T-helper 17 cell (primary cell): ENCODE results near the gene TAF4B. TPM values are rescaled to one million over a fixed set of nuclear protein-coding genes. Genes with fewer than 3 reads are reported as not detected.
"Not testable (repeated sequence)": the region's sequence is repeated elsewhere in the genome, so short reads cannot be mapped to it uniquely, and the experiment has no call there.

Experiments
- ATAC-seq: fragments of 150-1000 bp; cut with Tn5 transposase; 2 replicates; pipeline ENCODE4 v1.10.0; 2021; ENCODE audit warnings: mild to moderate bottlenecking, moderate library complexity
- DNase-seq, 3 donors: peaks; one replicate each; pipeline versions ENCODE4 v3.0.0 to v3.0.0-alpha.2; 2020 to 2021
- H3K9me3 ChIP-seq: one replicate; pipeline ENCODE4 v1.7.0; 2013; ENCODE audit warnings: low read length, mild to moderate bottlenecking; ENCODE audit not compliant: control insufficient read depth, poor library complexity, severe bottlenecking
- H3K27ac Mint-ChIP-seq: one replicate; pipeline ENCODE4 v1.8.0; 2022; ENCODE audit warnings: mild to moderate bottlenecking, moderate library complexity, mixed read lengths
- H3K27me3 Mint-ChIP-seq: one replicate; pipeline ENCODE4 v1.8.0; 2022; ENCODE audit warnings: mixed read lengths
- H3K36me3 Mint-ChIP-seq: one replicate; pipeline ENCODE4 v1.8.0; 2022; ENCODE audit warnings: low read depth, mixed read lengths
- H3K4me1 Mint-ChIP-seq: one replicate; pipeline ENCODE4 v1.8.0; 2022; ENCODE audit warnings: mild to moderate bottlenecking, mixed read lengths
- H3K4me3 Mint-ChIP-seq: one replicate; pipeline ENCODE4 v1.8.0; 2022; ENCODE audit warnings: mild to moderate bottlenecking, moderate library complexity, mixed read lengths
- total RNA-seq, 4 donors: library from RNA in 2 of 4; stranded (reverse) in 2 of 4; gene quantifications; one replicate each; pipeline ENCODE4 v1.2.3 and lab custom pipeline; 2022 to 2026

The TAF4B gene
- total RNA-seq, 2 donors from 2014 or later: 9.2 to 10.4 TPM

- ATAC-seq (no peak), DNase-seq (no peak)
- H3K9me3 ChIP-seq: no peaks in the 10 kb centered on the region
- no peak overlapping the region for H3K27ac Mint-ChIP-seq
- peaks cover 2% of the 10 kb centered on the region for H3K4me1 Mint-ChIP-seq
- H3K27me3 Mint-ChIP-seq: no peaks in the 10 kb centered on the region
- H3K4me3 Mint-ChIP-seq: no peak overlapping the region
- H3K36me3 Mint-ChIP-seq: peaks cover 4% of the 10 kb centered on the region
These were observed 67.7 kb downstream of the TAF4B start for GRCh38 chr18:26293982-26294381.

- ATAC-seq: no peak
- peaks cover 2% of the 10 kb centered on the region for H3K4me1 Mint-ChIP-seq
- peaks cover 2% of the 10 kb centered on the region for H3K36me3 Mint-ChIP-seq
- H3K9me3 ChIP-seq: no peaks in the 10 kb centered on the region
- no peak for DNase-seq
- no peaks in the 10 kb centered on the region for H3K27me3 Mint-ChIP-seq
- H3K27ac Mint-ChIP-seq: no peak overlapping the region
- no peak overlapping the region for H3K4me3 Mint-ChIP-seq
These were observed 71.9 kb downstream of the TAF4B start for GRCh38 chr18:26298107-26298506.

- Mint-ChIP-seq H3K27ac (no peak overlapping the region), H3K4me1 (peaks cover 2% of the 10 kb centered on the region), H3K36me3 (no peaks in the 10 kb centered on the region), H3K4me3 (no peak overlapping the region), H3K27me3 (no peaks in the 10 kb centered on the region)
- ATAC-seq: no peak
- no peaks in the 10 kb centered on the region for H3K9me3 ChIP-seq
- DNase-seq: no peak
These were observed 75.4 kb downstream of the TAF4B start for GRCh38 chr18:26301681-26302080.

GRCh38 chr18:26303222-26303621 is 77.0 kb downstream of the TAF4B start:
- not testable (repeated sequence) for H3K27ac Mint-ChIP-seq, H3K4me1 Mint-ChIP-seq, ATAC-seq

GRCh38 chr18:26304511-26304910 is 78.3 kb downstream of the TAF4B start:
- Mint-ChIP-seq H3K4me1 (peaks cover 3% of the 10 kb centered on the region), H3K27me3 (no peaks in the 10 kb centered on the region), H3K36me3 (peaks cover 4% of the 10 kb centered on the region), H3K27ac (no peak overlapping the region), H3K4me3 (no peak overlapping the region)
- ATAC-seq (no peak), DNase-seq (no peak)
- no peaks in the 10 kb centered on the region for H3K9me3 ChIP-seq

More at GRCh38 chr18:26303222-26303621, 77.0 kb downstream of the TAF4B start:
- H3K36me3 Mint-ChIP-seq, DNase-seq, H3K27me3 Mint-ChIP-seq, H3K9me3 ChIP-seq, H3K4me3 Mint-ChIP-seq: not testable (repeated sequence)

- no peak for DNase-seq
- no peak overlapping the region for H3K27ac Mint-ChIP-seq
- no peaks in the 10 kb centered on the region for H3K9me3 ChIP-seq
- peaks cover 4% of the 10 kb centered on the region for H3K36me3 Mint-ChIP-seq
- ATAC-seq: no peak
- no peak overlapping the region for H3K4me3 Mint-ChIP-seq
- no peaks in the 10 kb centered on the region for H3K27me3 Mint-ChIP-seq
- peaks cover 5% of the 10 kb centered on the region for H3K4me1 Mint-ChIP-seq
These were observed 81.0 kb downstream of the TAF4B start for GRCh38 chr18:26307161-26307773.

- peaks cover 5% of the 10 kb centered on the region for H3K4me1 Mint-ChIP-seq
- no peak for ATAC-seq
- peaks cover 4% of the 10 kb centered on the region for H3K36me3 Mint-ChIP-seq
- no peak overlapping the region for H3K4me3 Mint-ChIP-seq
- no peaks in the 10 kb centered on the region for H3K27me3 Mint-ChIP-seq
- H3K27ac Mint-ChIP-seq: no peak overlapping the region
- no peak for DNase-seq
- H3K9me3 ChIP-seq: no peaks in the 10 kb centered on the region
These were observed 83.0 kb downstream of the TAF4B start for GRCh38 chr18:26309281-26309680.

- Mint-ChIP-seq H3K27me3 (no peaks in the 10 kb centered on the region), H3K27ac (no peak overlapping the region), H3K4me3 (no peak overlapping the region), H3K4me1 (peaks cover 5% of the 10 kb centered on the region), H3K36me3 (peaks cover 4% of the 10 kb centered on the region)
- ATAC-seq: no peak
- no peak for DNase-seq
- no peaks in the 10 kb centered on the region for H3K9me3 ChIP-seq
These were observed 86.0 kb downstream of the TAF4B start for GRCh38 chr18:26312199-26312598.

- Mint-ChIP-seq H3K36me3 (no peaks in the 10 kb centered on the region), H3K4me1 (no peaks in the 10 kb centered on the region), H3K27me3 (no peaks in the 10 kb centered on the region), H3K27ac (no peak overlapping the region), H3K4me3 (no peak overlapping the region)
- H3K9me3 ChIP-seq: no peaks in the 10 kb centered on the region
- ATAC-seq: no peak
- DNase-seq: no peak
These were observed 91.2 kb downstream of the TAF4B start for GRCh38 chr18:26317398-26317797.

GRCh38 chr18:26320686-26321085 is 94.4 kb downstream of the TAF4B start:
- H3K4me3 Mint-ChIP-seq: no peak overlapping the region
- H3K27me3 Mint-ChIP-seq: no peaks in the 10 kb centered on the region
- DNase-seq: no peak
- no peak for ATAC-seq
- H3K36me3 Mint-ChIP-seq: peaks cover 4% of the 10 kb centered on the region
- H3K4me1 Mint-ChIP-seq: no peaks in the 10 kb centered on the region
- no peak overlapping the region for H3K27ac Mint-ChIP-seq
- H3K9me3 ChIP-seq: no peaks in the 10 kb centered on the region

GRCh38 chr18:26322890-26323653 is 96.8 kb downstream of the TAF4B start:
- H3K36me3 Mint-ChIP-seq: peaks cover 7% of the 10 kb centered on the region
- no peak overlapping the region for H3K4me3 Mint-ChIP-seq
- ATAC-seq: no peak
- H3K27ac Mint-ChIP-seq: no peak overlapping the region
- no peak for DNase-seq
- no peaks in the 10 kb centered on the region for H3K4me1 Mint-ChIP-seq
- H3K9me3 ChIP-seq: no peaks in the 10 kb centered on the region
- no peaks in the 10 kb centered on the region for H3K27me3 Mint-ChIP-seq

- H3K36me3 Mint-ChIP-seq: peaks cover 7% of the 10 kb centered on the region
- no peaks in the 10 kb centered on the region for H3K27me3 Mint-ChIP-seq
- no peaks in the 10 kb centered on the region for H3K4me1 Mint-ChIP-seq
- no peak overlapping the region for H3K4me3 Mint-ChIP-seq
- ATAC-seq (no peak), DNase-seq (no peak)
- no peaks in the 10 kb centered on the region for H3K9me3 ChIP-seq
- no peak overlapping the region for H3K27ac Mint-ChIP-seq
These were observed 99.5 kb downstream of the TAF4B start for GRCh38 chr18:26325771-26326170.

- ATAC-seq: no peak
These were observed 100.8 kb downstream of the TAF4B start for GRCh38 chr18:26327062-26327461.

GRCh38 chr18:26332991-26333390 is 106.7 kb downstream of the TAF4B start:
- Mint-ChIP-seq H3K27me3 (no peaks in the 10 kb centered on the region), H3K4me1 (peaks cover 2% of the 10 kb centered on the region), H3K4me3 (no peak overlapping the region), H3K27ac (no peak overlapping the region), H3K36me3 (peaks cover 2% of the 10 kb centered on the region)
- DNase-seq (no peak), ATAC-seq (no peak)
- no peaks in the 10 kb centered on the region for H3K9me3 ChIP-seq

More at GRCh38 chr18:26327062-26327461, 100.8 kb downstream of the TAF4B start:
- Mint-ChIP-seq H3K4me3 (no peak overlapping the region), H3K27me3 (no peaks in the 10 kb centered on the region), H3K36me3 (peaks cover 7% of the 10 kb centered on the region), H3K27ac (no peak overlapping the region), H3K4me1 (no peaks in the 10 kb centered on the region)
- no peaks in the 10 kb centered on the region for H3K9me3 ChIP-seq
- DNase-seq: no peak
